Measurements from ENCODE around the gene GPR61.

GPR61 gene

GRCh38 chr1:109509176-109510134, 30.2 kb upstream of the GPR61 start, which contains the start of gene AMIGO1:
Gene AMIGO1 (minus strand): TSS chr1:109509727. CDS start chr1:109508912, 815 bp downstream.
- DNase-seq, result peak in 1 of 2 experiments; percentile 21

GRCh38 chr1:109513110-109513710, 26.5 kb upstream of the GPR61 start:
- no peak for DNase-seq

GRCh38 chr1:109514846-109515245, 24.8 kb upstream of the GPR61 start:
- DNase-seq, result no peak

- DNase-seq, result no peak
These were observed 22.8 kb upstream of the GPR61 start for GRCh38 chr1:109516872-109517271.

- DNase-seq, result no peak
These were observed 22.3 kb upstream of the GPR61 start for GRCh38 chr1:109517337-109517736.

- DNase-seq, result no peak
These were observed 18.4 kb upstream of the GPR61 start for GRCh38 chr1:109521002-109521951.

- no peak for DNase-seq
These were observed 17.6 kb upstream of the GPR61 start for GRCh38 chr1:109522026-109522425.

GRCh38 chr1:109523706-109524105, 16.0 kb upstream of the GPR61 start:
- DNase-seq, result no peak

GRCh38 chr1:109527098-109527811, 12.4 kb upstream of the GPR61 start:
- DNase-seq, result no peak

- DNase-seq, result no peak
These were observed 11.6 kb upstream of the GPR61 start for GRCh38 chr1:109527846-109528695.

GRCh38 chr1:109528712-109529111, 11.0 kb upstream of the GPR61 start:
- DNase-seq, result no peak

- DNase-seq, result no peak
These were observed 9.7 kb upstream of the GPR61 start for GRCh38 chr1:109529881-109530456.

- no peak for DNase-seq
These were observed 9.1 kb upstream of the GPR61 start for GRCh38 chr1:109530457-109531087.

GRCh38 chr1:109531380-109531779, 8.3 kb upstream of the GPR61 start:
- DNase-seq, result no peak

GRCh38 chr1:109531826-109532364, 7.8 kb upstream of the GPR61 start:
- no peak for DNase-seq

- DNase-seq, result peak; percentile 10 to 29
These were observed 7.1 kb upstream of the GPR61 start for GRCh38 chr1:109532365-109533136.

- no peak for DNase-seq
These were observed 5.3 kb upstream of the GPR61 start for GRCh38 chr1:109534307-109534858.

- DNase-seq, result no peak
These were observed 4.2 kb upstream of the GPR61 start for GRCh38 chr1:109535481-109535880.

GRCh38 chr1:109535971-109536491, 3.6 kb upstream of the GPR61 start:
- DNase-seq, result no peak

Measured in SW 1271 (cell line).